Hepatocyte (in vitro differentiated cells): Measurements from ENCODE around the gene NLRP5.

Source experiments
- EZH2 ChIP-seq: fragments of 200-600 bp; sonication (generic); IDR thresholded peaks from 2 replicates; pipeline ENCODE4 v1.6.1; 2016; ENCODE audit warnings: antibody characterized with exemption, mild to moderate bottlenecking, borderline replicate concordance
- EZH2phosphoT487 ChIP-seq: fragments of 200-600 bp; sonication (generic); IDR thresholded peaks from one replicate; pipeline ENCODE4 v1.6.1; 2018; ENCODE audit warnings: antibody characterized with exemption, mild to moderate bottlenecking, low read depth, moderate library complexity; ENCODE audit not compliant: unreplicated experiment, severe bottlenecking
- TF ChIP-seq, protein P1 (sequence below): fragments of 200-600 bp; sonication (generic); IDR thresholded peaks from 2 replicates; pipeline ENCODE4 v1.5.1; 2016; ENCODE audit warnings: antibody characterized with exemption, mild to moderate bottlenecking; ENCODE audit not compliant: poor library complexity

DNA sequence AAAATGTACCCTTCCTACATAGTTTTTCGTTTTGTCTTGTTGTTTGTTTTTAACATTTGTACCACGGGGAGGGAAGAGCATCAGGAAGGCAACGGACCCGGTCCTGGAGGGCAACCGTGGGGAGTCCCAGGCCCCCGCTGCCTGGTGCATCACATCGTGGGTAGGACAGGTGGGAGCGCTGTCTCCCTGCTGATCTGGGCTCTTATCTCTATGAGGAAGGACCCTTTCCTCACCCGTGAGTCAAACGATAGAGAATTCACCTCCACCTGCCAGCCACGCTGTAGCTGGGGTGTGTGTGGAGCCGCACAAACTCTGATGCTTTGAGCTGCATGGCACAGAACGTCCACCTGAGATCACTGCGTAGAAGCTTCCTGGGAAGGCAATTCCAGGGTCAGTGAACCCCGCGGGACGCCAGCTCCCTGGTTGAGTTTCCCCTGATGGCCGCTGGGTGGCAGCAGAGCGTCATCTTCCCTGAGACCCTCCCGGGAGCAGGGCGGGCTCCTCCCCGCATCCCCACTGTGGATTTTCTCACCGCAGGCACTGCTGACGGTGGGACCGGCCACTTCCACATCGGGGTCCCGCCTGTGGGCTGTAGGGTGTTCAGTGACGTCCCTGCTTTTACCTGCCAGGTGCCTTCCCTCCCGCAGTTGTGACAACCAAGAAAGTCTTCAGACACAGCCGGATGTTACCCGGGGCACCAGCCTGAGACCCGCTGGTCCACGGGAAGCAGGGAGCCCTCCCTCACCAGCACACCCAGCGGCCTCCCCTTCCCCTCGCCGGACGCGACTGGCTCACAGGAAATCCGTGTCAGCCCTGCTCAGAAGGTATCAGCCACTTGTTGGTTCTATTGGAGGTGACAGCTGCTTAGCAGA is 79.8 kb downstream of the NLRP5 start:
- TF ChIP-seq, protein P1, sequence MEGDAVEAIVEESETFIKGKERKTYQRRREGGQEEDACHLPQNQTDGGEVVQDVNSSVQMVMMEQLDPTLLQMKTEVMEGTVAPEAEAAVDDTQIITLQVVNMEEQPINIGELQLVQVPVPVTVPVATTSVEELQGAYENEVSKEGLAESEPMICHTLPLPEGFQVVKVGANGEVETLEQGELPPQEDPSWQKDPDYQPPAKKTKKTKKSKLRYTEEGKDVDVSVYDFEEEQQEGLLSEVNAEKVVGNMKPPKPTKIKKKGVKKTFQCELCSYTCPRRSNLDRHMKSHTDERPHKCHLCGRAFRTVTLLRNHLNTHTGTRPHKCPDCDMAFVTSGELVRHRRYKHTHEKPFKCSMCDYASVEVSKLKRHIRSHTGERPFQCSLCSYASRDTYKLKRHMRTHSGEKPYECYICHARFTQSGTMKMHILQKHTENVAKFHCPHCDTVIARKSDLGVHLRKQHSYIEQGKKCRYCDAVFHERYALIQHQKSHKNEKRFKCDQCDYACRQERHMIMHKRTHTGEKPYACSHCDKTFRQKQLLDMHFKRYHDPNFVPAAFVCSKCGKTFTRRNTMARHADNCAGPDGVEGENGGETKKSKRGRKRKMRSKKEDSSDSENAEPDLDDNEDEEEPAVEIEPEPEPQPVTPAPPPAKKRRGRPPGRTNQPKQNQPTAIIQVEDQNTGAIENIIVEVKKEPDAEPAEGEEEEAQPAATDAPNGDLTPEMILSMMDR, result peak; percentile 89
- no peak for TF ChIP-seq EZH2phosphoT487
- TF ChIP-seq EZH2, result no peak
